ENCODE data around the gene ANOS1.
A peak's percentile ranks its signal among the peaks of the same experiment; 100 is the strongest.

Gene ANOS1

DNA sequence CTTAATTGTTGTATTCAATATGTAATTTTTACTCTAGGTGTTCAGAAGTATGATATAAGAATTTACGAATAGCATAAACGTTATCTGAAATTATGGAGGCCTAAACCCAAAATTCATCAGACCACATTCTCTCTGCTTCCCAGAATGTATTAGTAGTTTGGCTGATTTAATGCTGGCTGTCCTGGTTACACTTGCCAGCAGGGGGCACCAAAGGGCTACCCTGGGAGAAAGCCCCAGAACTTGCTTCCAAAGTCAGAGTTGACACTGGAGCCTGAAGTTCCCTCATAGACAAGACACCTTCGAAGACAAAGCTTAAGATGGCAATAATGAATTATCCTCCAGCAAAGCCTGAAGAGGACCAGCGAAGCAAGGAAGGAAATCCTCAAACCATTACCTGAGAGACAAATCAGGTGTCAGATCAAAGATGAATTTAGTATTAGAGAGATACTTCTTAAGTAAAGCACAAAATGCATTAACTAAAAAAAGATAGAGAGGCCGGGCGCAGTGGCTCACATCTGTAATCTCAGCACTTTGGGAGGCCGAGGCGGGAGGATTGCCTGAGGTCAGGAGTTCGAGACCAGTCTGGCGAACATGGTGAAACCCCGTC is 11.3 kb upstream of the ANOS1 start:
- TF ChIP-seq, protein P1, sequence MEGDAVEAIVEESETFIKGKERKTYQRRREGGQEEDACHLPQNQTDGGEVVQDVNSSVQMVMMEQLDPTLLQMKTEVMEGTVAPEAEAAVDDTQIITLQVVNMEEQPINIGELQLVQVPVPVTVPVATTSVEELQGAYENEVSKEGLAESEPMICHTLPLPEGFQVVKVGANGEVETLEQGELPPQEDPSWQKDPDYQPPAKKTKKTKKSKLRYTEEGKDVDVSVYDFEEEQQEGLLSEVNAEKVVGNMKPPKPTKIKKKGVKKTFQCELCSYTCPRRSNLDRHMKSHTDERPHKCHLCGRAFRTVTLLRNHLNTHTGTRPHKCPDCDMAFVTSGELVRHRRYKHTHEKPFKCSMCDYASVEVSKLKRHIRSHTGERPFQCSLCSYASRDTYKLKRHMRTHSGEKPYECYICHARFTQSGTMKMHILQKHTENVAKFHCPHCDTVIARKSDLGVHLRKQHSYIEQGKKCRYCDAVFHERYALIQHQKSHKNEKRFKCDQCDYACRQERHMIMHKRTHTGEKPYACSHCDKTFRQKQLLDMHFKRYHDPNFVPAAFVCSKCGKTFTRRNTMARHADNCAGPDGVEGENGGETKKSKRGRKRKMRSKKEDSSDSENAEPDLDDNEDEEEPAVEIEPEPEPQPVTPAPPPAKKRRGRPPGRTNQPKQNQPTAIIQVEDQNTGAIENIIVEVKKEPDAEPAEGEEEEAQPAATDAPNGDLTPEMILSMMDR (IDR thresholded peaks at IDR 0.05; ENCODE audit: insufficient read depth, low read length), result peak; percentile 36
- no peak for TF ChIP-seq POLR2AphosphoS5 (IDR thresholded peaks at IDR 0.05; ENCODE audit: low read depth)
- peak in 1 of 2 experiments; percentile 56 for DNase-seq (ENCODE audit: low read depth in 1 of 2, low spot score in 1 of 2)
- H3K27ac ChIP-seq (replicated peaks), result no peak overlapping the region
- H3K4me3 ChIP-seq (replicated peaks; ENCODE audit: insufficient read depth, low read length), result no peak overlapping the region
- no peaks in the 10 kb centered on the region for H3K27me3 ChIP-seq (ENCODE audit: insufficient read depth, poor library complexity, severe bottlenecking)

GRCh38 chrX:8741981-8742380 is 10.0 kb upstream of the ANOS1 start:
- no peaks in the 10 kb centered on the region for H3K27me3 ChIP-seq (ENCODE audit: insufficient read depth, poor library complexity, severe bottlenecking)
- DNase-seq (ENCODE audit: low read depth in 1 of 2, low spot score in 1 of 2), result no peak
- no peak overlapping the region for H3K4me3 ChIP-seq (replicated peaks; ENCODE audit: insufficient read depth, low read length)
- H3K27ac ChIP-seq (replicated peaks), result no peak overlapping the region
- TF ChIP-seq, protein P2, sequence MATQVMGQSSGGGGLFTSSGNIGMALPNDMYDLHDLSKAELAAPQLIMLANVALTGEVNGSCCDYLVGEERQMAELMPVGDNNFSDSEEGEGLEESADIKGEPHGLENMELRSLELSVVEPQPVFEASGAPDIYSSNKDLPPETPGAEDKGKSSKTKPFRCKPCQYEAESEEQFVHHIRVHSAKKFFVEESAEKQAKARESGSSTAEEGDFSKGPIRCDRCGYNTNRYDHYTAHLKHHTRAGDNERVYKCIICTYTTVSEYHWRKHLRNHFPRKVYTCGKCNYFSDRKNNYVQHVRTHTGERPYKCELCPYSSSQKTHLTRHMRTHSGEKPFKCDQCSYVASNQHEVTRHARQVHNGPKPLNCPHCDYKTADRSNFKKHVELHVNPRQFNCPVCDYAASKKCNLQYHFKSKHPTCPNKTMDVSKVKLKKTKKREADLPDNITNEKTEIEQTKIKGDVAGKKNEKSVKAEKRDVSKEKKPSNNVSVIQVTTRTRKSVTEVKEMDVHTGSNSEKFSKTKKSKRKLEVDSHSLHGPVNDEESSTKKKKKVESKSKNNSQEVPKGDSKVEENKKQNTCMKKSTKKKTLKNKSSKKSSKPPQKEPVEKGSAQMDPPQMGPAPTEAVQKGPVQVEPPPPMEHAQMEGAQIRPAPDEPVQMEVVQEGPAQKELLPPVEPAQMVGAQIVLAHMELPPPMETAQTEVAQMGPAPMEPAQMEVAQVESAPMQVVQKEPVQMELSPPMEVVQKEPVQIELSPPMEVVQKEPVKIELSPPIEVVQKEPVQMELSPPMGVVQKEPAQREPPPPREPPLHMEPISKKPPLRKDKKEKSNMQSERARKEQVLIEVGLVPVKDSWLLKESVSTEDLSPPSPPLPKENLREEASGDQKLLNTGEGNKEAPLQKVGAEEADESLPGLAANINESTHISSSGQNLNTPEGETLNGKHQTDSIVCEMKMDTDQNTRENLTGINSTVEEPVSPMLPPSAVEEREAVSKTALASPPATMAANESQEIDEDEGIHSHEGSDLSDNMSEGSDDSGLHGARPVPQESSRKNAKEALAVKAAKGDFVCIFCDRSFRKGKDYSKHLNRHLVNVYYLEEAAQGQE (IDR thresholded peaks at IDR 0.05; ENCODE audit: insufficient replicate concordance, low read depth), result no peak
- no peak for TF ChIP-seq GABPA (IDR thresholded peaks at IDR 0.05; ENCODE audit: low read depth)
- TF ChIP-seq POLR2AphosphoS5 (IDR thresholded peaks at IDR 0.05; ENCODE audit: low read depth), result no peak
- TF ChIP-seq, protein P1 (IDR thresholded peaks at IDR 0.05; ENCODE audit: insufficient read depth, low read length), result no peak
- no peak for TF ChIP-seq SPI1 (IDR thresholded peaks at IDR 0.05; ENCODE audit: borderline replicate concordance, low read depth)

GRCh38 chrX:8738588-8739189 is 6.8 kb upstream of the ANOS1 start:
- peak in 1 of 2 experiments; percentile 35 for DNase-seq (ENCODE audit: low read depth in 1 of 2, low spot score in 1 of 2)
- H3K27me3 ChIP-seq (ENCODE audit: insufficient read depth, poor library complexity, severe bottlenecking), result no peaks in the 10 kb centered on the region
- H3K27ac ChIP-seq (replicated peaks), result no peak overlapping the region
- no peak overlapping the region for H3K4me3 ChIP-seq (replicated peaks; ENCODE audit: insufficient read depth, low read length)
- TF ChIP-seq GABPA (IDR thresholded peaks at IDR 0.05; ENCODE audit: low read depth) (no peak), SPI1 (IDR thresholded peaks at IDR 0.05; ENCODE audit: borderline replicate concordance, low read depth) (no peak)
- TF ChIP-seq, protein P1 (IDR thresholded peaks at IDR 0.05; ENCODE audit: insufficient read depth, low read length), result peak; percentile 24

GRCh38 chrX:8737883-8738282 is 5.9 kb upstream of the ANOS1 start:
- DNase-seq (ENCODE audit: low read depth in 1 of 2, low spot score in 1 of 2), result no peak
- no peaks in the 10 kb centered on the region for H3K27me3 ChIP-seq (ENCODE audit: insufficient read depth, poor library complexity, severe bottlenecking)
- H3K27ac ChIP-seq (replicated peaks), result no peak overlapping the region
- TF ChIP-seq SPI1 (IDR thresholded peaks at IDR 0.05; ENCODE audit: borderline replicate concordance, low read depth) (no peak), POLR2AphosphoS5 (IDR thresholded peaks at IDR 0.05; ENCODE audit: low read depth) (no peak), GABPA (IDR thresholded peaks at IDR 0.05; ENCODE audit: low read depth) (no peak)
- TF ChIP-seq, protein P2 (IDR thresholded peaks at IDR 0.05; ENCODE audit: insufficient replicate concordance, low read depth), result no peak
- TF ChIP-seq, protein P1 (IDR thresholded peaks at IDR 0.05; ENCODE audit: insufficient read depth, low read length), result no peak
- no peak overlapping the region for H3K4me3 ChIP-seq (replicated peaks; ENCODE audit: insufficient read depth, low read length)
